HEK293 (cell line): ENCODE results near the gene GPR39.

Experiments
- CTCF ChIA-PET: fragments of 350-600 bp; formaldehyde crosslinking; extraction: SDS; loops from one replicate; lab custom pipeline; 2021; ENCODE audit warnings: antibody characterized with exemption; lab: Yijun Ruan, JAX
- POLR2A ChIA-PET: fragments of 300-600 bp; formaldehyde crosslinking; extraction: SDS; loops from one replicate; lab custom pipeline; 2020; ENCODE audit warnings: antibody characterized with exemption, inconsistent platforms; lab: Yijun Ruan, JAX
- H3K27ac ChIP-seq: fragments of 200-500 bp; sonication (Bioruptor generic); 2 replicates; pipeline ENCODE4 v1.5.1; 2014; ENCODE audit warnings: low read depth, low read length, control low read depth, inconsistent platforms; ENCODE audit errors: extremely low read depth
- H3K36me3 ChIP-seq, 2 experiments: fragments of 200-500 bp in 1 of 2; sonication (Bioruptor generic) in 1 of 2; 1 replicate in 1 of 2; 2 replicates in 1 of 2; pipeline ENCODE4 v1.5.1; 2014 to 2017; ENCODE audit warnings: inconsistent platforms in 2 of 2, low read length in 2 of 2; ENCODE audit not compliant: control insufficient read depth in 2 of 2, insufficient read depth in 1 of 2
- H3K4me1 ChIP-seq: fragments of 200-500 bp; sonication (Bioruptor generic); 2 replicates; pipeline ENCODE4 v1.5.1; 2014; ENCODE audit warnings: mild to moderate bottlenecking, low read length, inconsistent platforms; ENCODE audit not compliant: control insufficient read depth, insufficient read depth
- H3K4me3 ChIP-seq: 2 replicates; pipeline ENCODE4 v1.5.1; 2011; ENCODE audit warnings: low read depth, mild to moderate bottlenecking, control low read depth, low read length, moderate library complexity
- H3K9me3 ChIP-seq: fragments of 200-500 bp; sonication (Bioruptor generic); 2 replicates; pipeline ENCODE4 v1.5.1; 2014; ENCODE audit warnings: low read depth, low read length, inconsistent platforms; ENCODE audit not compliant: control insufficient read depth, insufficient read depth
- EGR2 ChIP-seq: fragments of 450-650 bp; formaldehyde crosslinking; IDR thresholded peaks from 2 replicates; pipeline ENCODE4 v1.5.1; 2016; ENCODE audit warnings: low read depth, missing biosample characterization, missing genetic modification characterization
- GLIS2 ChIP-seq: fragments of 450-650 bp; formaldehyde crosslinking; IDR thresholded peaks from 2 replicates; pipeline ENCODE4 v1.5.1; 2016; ENCODE audit warnings: missing biosample characterization, missing genetic modification characterization
- REST ChIP-seq: fragments of 450-650 bp; formaldehyde crosslinking; IDR thresholded peaks from 2 replicates; pipeline ENCODE4 v1.5.1; 2016; ENCODE audit warnings: missing biosample characterization, missing genetic modification characterization
- TCF7L2 ChIP-seq: IDR thresholded peaks from 2 replicates; pipeline ENCODE4 v1.6.1; 2011; ENCODE audit warnings: low read depth, mild to moderate bottlenecking, inconsistent platforms, low read length, moderate library complexity, borderline replicate concordance
- ZBTB26 ChIP-seq: fragments of 450-650 bp; formaldehyde crosslinking; optimal IDR thresholded peaks from 2 replicates; pipeline ENCODE3; 2016; ENCODE audit warnings: missing biosample characterization, mild to moderate bottlenecking, missing genetic modification characterization
- ZIC2 ChIP-seq: fragments of 450-650 bp; formaldehyde crosslinking; IDR thresholded peaks from 2 replicates; pipeline ENCODE4 v1.5.1; 2016; ENCODE audit warnings: missing biosample characterization, missing genetic modification characterization
- ZNF37A ChIP-seq: fragments of 450-650 bp; IDR thresholded peaks from 2 replicates; pipeline ENCODE4 v1.5.1; 2018; ENCODE audit warnings: missing biosample characterization, missing genetic modification characterization
- ZNF426 ChIP-seq: fragments of 450-650 bp; formaldehyde crosslinking; IDR thresholded peaks from 2 replicates; pipeline ENCODE4 v1.5.1; 2017; ENCODE audit warnings: missing biosample characterization, missing genetic modification characterization, mild to moderate bottlenecking, inconsistent platforms, moderate library complexity
- ZNF510 ChIP-seq: fragments of 450-650 bp; formaldehyde crosslinking; IDR thresholded peaks from 2 replicates; pipeline ENCODE4 v1.5.1; 2018; ENCODE audit warnings: mild to moderate bottlenecking, missing genetic modification characterization, missing biosample characterization; ENCODE audit not compliant: insufficient replicate concordance
- ZNF544 ChIP-seq: fragments of 450-650 bp; formaldehyde crosslinking; IDR thresholded peaks from 2 replicates; pipeline ENCODE4 v1.5.0; 2017; ENCODE audit warnings: missing biosample characterization, missing genetic modification characterization
- ZNF629 ChIP-seq: fragments of 450-650 bp; formaldehyde crosslinking; IDR thresholded peaks from 2 replicates; pipeline ENCODE4 v1.5.1; 2017; ENCODE audit warnings: missing biosample characterization, missing genetic modification characterization
- ZNF670 ChIP-seq: fragments of 450-650 bp; formaldehyde crosslinking; IDR thresholded peaks from 2 replicates; pipeline ENCODE4 v1.5.1; 2016; ENCODE audit warnings: missing biosample characterization, missing genetic modification characterization, low read depth
- ZNF701 ChIP-seq: fragments of 450-650 bp; formaldehyde crosslinking; IDR thresholded peaks from 2 replicates; pipeline ENCODE4 v1.5.1; 2016; ENCODE audit warnings: missing biosample characterization, missing genetic modification characterization
- ZNF768 ChIP-seq: fragments of 450-650 bp; formaldehyde crosslinking; IDR thresholded peaks from 2 replicates; pipeline ENCODE4 v1.5.1; 2018; ENCODE audit warnings: missing biosample characterization, mild to moderate bottlenecking, missing genetic modification characterization
- ZNF791 ChIP-seq: fragments of 450-650 bp; formaldehyde crosslinking; IDR thresholded peaks from 2 replicates; pipeline ENCODE4 v1.5.1; 2016; ENCODE audit warnings: missing biosample characterization, missing genetic modification characterization
- ZNF792 ChIP-seq: fragments of 450-650 bp; formaldehyde crosslinking; IDR thresholded peaks from 2 replicates; pipeline ENCODE4 v1.5.1; 2016; ENCODE audit warnings: missing biosample characterization, missing genetic modification characterization
- TF ChIP-seq, protein P1 (sequence below): sonication (generic); formaldehyde crosslinking; IDR thresholded peaks from 2 replicates; pipeline ENCODE4 v1.8.1; 2022; ENCODE audit warnings: mild to moderate bottlenecking, moderate library complexity, missing genetic modification reagents
- TF ChIP-seq, protein P2 (sequence below): fragments of 450-650 bp; formaldehyde crosslinking; IDR thresholded peaks from 2 replicates; pipeline ENCODE4 v1.5.0; 2017; ENCODE audit warnings: missing biosample characterization, missing genetic modification characterization, borderline replicate concordance

The GPR39 gene

GRCh38 chr2:132373391-132374135 lies 43.0 kb upstream of the GPR39 start (continued):
- no peak for TF ChIP-seq ZBTB26 (tag by site-specific recombination)
- TF ChIP-seq REST, result no peak
- TF ChIP-seq ZNF629 (tag by site-specific recombination), result no peak
- no peak for TF ChIP-seq ZNF544 (tag by site-specific recombination)
- TF ChIP-seq EGR2 (tag by site-specific recombination), result no peak
- no peak for TF ChIP-seq ZNF670 (tag by site-specific recombination)
- TF ChIP-seq, protein P1, sequence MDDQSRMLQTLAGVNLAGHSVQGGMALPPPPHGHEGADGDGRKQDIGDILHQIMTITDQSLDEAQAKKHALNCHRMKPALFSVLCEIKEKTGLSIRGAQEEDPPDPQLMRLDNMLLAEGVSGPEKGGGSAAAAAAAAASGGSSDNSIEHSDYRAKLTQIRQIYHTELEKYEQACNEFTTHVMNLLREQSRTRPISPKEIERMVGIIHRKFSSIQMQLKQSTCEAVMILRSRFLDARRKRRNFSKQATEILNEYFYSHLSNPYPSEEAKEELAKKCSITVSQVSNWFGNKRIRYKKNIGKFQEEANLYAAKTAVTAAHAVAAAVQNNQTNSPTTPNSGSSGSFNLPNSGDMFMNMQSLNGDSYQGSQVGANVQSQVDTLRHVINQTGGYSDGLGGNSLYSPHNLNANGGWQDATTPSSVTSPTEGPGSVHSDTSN, result no peak
- no peak for TF ChIP-seq ZNF791 (tag by site-specific recombination)
- no peak for TF ChIP-seq ZNF426
- no peak for TF ChIP-seq ZNF792 (tag by site-specific recombination)
- no peak for TF ChIP-seq GLIS2 (tag by site-specific recombination)
- no peak for TF ChIP-seq ZNF768 (tag by site-specific recombination)
- TF ChIP-seq ZIC2 (tag by site-specific recombination), result no peak
- no peak for TF ChIP-seq ZNF510

DNA sequence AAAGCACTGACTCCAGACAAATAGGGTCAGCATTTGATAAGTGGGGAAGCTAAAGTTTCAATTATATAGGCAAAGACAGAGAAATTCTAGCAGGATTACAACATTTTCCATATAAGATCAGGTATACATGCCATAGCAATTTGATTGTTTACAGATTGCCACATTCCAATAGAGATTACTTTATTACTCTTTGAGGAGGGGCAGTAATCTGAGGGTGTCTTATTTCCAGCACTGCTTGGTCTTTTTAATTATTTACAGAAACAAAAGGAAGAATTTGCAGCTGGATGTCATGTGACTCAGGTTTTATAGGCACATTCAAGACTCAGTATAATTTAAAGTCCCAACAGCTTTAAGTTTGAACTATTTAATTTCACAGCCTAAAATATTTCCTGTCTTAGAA lies 42.5 kb upstream of the GPR39 start:
- no peaks in the 10 kb centered on the region for H3K36me3 ChIP-seq
- H3K27ac ChIP-seq, result no peak overlapping the region
- H3K9me3 ChIP-seq, result no peaks in the 10 kb centered on the region
- no peak overlapping the region for H3K4me3 ChIP-seq
- CTCF ChIA-PET, result no interaction called here
- H3K4me1 ChIP-seq, result no peaks in the 10 kb centered on the region
- POLR2A ChIA-PET, result no interaction called here
- TF ChIP-seq ZNF701 (no peak), ZNF37A (tag by site-specific recombination) (no peak), TCF7L2 (no peak)
- TF ChIP-seq, protein P2, sequence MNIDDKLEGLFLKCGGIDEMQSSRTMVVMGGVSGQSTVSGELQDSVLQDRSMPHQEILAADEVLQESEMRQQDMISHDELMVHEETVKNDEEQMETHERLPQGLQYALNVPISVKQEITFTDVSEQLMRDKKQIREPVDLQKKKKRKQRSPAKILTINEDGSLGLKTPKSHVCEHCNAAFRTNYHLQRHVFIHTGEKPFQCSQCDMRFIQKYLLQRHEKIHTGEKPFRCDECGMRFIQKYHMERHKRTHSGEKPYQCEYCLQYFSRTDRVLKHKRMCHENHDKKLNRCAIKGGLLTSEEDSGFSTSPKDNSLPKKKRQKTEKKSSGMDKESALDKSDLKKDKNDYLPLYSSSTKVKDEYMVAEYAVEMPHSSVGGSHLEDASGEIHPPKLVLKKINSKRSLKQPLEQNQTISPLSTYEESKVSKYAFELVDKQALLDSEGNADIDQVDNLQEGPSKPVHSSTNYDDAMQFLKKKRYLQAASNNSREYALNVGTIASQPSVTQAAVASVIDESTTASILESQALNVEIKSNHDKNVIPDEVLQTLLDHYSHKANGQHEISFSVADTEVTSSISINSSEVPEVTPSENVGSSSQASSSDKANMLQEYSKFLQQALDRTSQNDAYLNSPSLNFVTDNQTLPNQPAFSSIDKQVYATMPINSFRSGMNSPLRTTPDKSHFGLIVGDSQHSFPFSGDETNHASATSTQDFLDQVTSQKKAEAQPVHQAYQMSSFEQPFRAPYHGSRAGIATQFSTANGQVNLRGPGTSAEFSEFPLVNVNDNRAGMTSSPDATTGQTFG (tag by site-specific recombination), result no peak
